ENCODE measurements around the gene SMAP2. TPM values are rescaled to one million over a fixed set of nuclear protein-coding genes. Genes with fewer than 3 reads are reported as not detected.

Gene SMAP2
- total RNA-seq, 3 donors from 2014 or later, result 27.2 to 64.2 (median 33.1) TPM

- no peaks in the 10 kb centered on the region for H3K27me3 ChIP-seq
- no peak for DNase-seq (ENCODE audit: low spot score in 2 of 2)
- TF ChIP-seq POLR2AphosphoS5 (IDR thresholded peaks at IDR 0.05) (no peak), POLR2A (IDR thresholded peaks at IDR 0.05) (no peak), CTCF (IDR thresholded peaks at IDR 0.05) (no peak)
- H3K4me1 ChIP-seq, result no peaks in the 10 kb centered on the region
- intact Hi-C loops (cut with DNase I; ENCODE audit: low total_unique reads), result no loop called here
- H3K4me3 ChIP-seq, result no peak overlapping the region
- H3K36me3 ChIP-seq, result no peaks in the 10 kb centered on the region
- H3K27ac ChIP-seq, result no peak overlapping the region
- no peaks in the 10 kb centered on the region for H3K9me3 ChIP-seq
These were observed 21.1 kb downstream of the SMAP2 start for GRCh38 chr1:40394491-40395172.

GRCh38 chr1:40395190-40396175, 22.0 kb downstream of the SMAP2 start:
- Histone ChIP-seq H3K4me1 (no peaks in the 10 kb centered on the region), H3K4me3 (no peak overlapping the region), H3K9me3 (no peaks in the 10 kb centered on the region), H3K36me3 (no peaks in the 10 kb centered on the region), H3K27me3 (no peaks in the 10 kb centered on the region), H3K27ac (no peak overlapping the region)
- intact Hi-C loops (cut with DNase I; ENCODE audit: low total_unique reads), result no loop called here
- no peak for DNase-seq (ENCODE audit: low spot score in 2 of 2)
- TF ChIP-seq POLR2A (IDR thresholded peaks at IDR 0.05) (no peak), CTCF (IDR thresholded peaks at IDR 0.05) (no peak), POLR2AphosphoS5 (IDR thresholded peaks at IDR 0.05) (no peak)

GRCh38 chr1:40396420-40396819, 22.9 kb downstream of the SMAP2 start:
- Histone ChIP-seq H3K36me3 (no peaks in the 10 kb centered on the region), H3K4me3 (no peak overlapping the region), H3K27ac (no peak overlapping the region), H3K27me3 (no peaks in the 10 kb centered on the region), H3K9me3 (no peaks in the 10 kb centered on the region), H3K4me1 (no peaks in the 10 kb centered on the region)
- TF ChIP-seq POLR2AphosphoS5 (IDR thresholded peaks at IDR 0.05) (no peak), CTCF (IDR thresholded peaks at IDR 0.05) (no peak), POLR2A (IDR thresholded peaks at IDR 0.05) (no peak)
- no peak for DNase-seq (ENCODE audit: low spot score in 2 of 2)
- intact Hi-C loops (cut with DNase I; ENCODE audit: low total_unique reads), result no loop called here

GRCh38 chr1:40397258-40397657, 23.7 kb downstream of the SMAP2 start:
- DNase-seq (ENCODE audit: low spot score in 2 of 2), result no peak
- no peaks in the 10 kb centered on the region for H3K4me1 ChIP-seq
- H3K27me3 ChIP-seq, result no peaks in the 10 kb centered on the region
- H3K4me3 ChIP-seq, result no peak overlapping the region
- no peaks in the 10 kb centered on the region for H3K9me3 ChIP-seq
- TF ChIP-seq POLR2A (IDR thresholded peaks at IDR 0.05), result no peak
- TF ChIP-seq CTCF (IDR thresholded peaks at IDR 0.05), result no peak
- TF ChIP-seq POLR2AphosphoS5 (IDR thresholded peaks at IDR 0.05), result no peak
- intact Hi-C loops (cut with DNase I; ENCODE audit: low total_unique reads), result no loop called here
- peak overlapping the region in 1 of 2 donors; percentile 4 for H3K27ac ChIP-seq
- H3K36me3 ChIP-seq, result no peaks in the 10 kb centered on the region
